Type B pancreatic cell (in vitro differentiated cells): ENCODE results near the gene DNAH11. TPM values are rescaled to one million over a fixed set of nuclear protein-coding genes. Genes with fewer than 3 reads are reported as not detected.
"Not testable (repeated sequence)": the region's sequence is repeated elsewhere in the genome, so short reads cannot be mapped to it uniquely, and the experiment has no call there.

Source experiments
- DNase-seq: peaks from one replicate; pipeline ENCODE4 v3.0.0; 2021; ENCODE audit warnings: mixed read lengths; ENCODE audit not compliant: unreplicated experiment; ENCODE audit errors: extremely low spot score
- H3K27ac Mint-ChIP-seq: 2 replicates; pipeline ENCODE4 v1.8.0; 2021; ENCODE audit warnings: mild to moderate bottlenecking, mixed read lengths
- H3K27me3 Mint-ChIP-seq: 2 replicates; pipeline ENCODE4 v1.8.0; 2021; ENCODE audit warnings: mixed read lengths
- H3K36me3 Mint-ChIP-seq: 2 replicates; pipeline ENCODE4 v1.8.0; 2021; ENCODE audit warnings: mixed read lengths
- H3K4me1 Mint-ChIP-seq: one replicate; pipeline ENCODE4 v1.8.0; 2021; ENCODE audit warnings: mixed read lengths; ENCODE audit not compliant: unreplicated experiment
- H3K4me3 Mint-ChIP-seq: 2 replicates; pipeline ENCODE4 v1.8.0; 2021; ENCODE audit warnings: mild to moderate bottlenecking, mixed read lengths
- H3K9me3 Mint-ChIP-seq: 2 replicates; pipeline ENCODE4 v1.8.0; 2021; ENCODE audit warnings: mixed read lengths
- total RNA-seq: library from RNA; stranded (reverse); gene quantifications from 2 replicates; pipeline ENCODE4 v1.2.1, GENCODE V29; 2021; ENCODE audit warnings: low replicate concordance
- TF ChIP-seq, protein P1 (sequence below): fragments of 200-600 bp; sonication (generic); conservative IDR thresholded peaks from 2 replicates; pipeline ENCODE4 v1.5.0; 2021; ENCODE audit warnings: antibody characterized with exemption, mild to moderate bottlenecking

DNAH11 gene
- total RNA-seq, 1 donor from 2014 or later, result 3.2 TPM

DNA sequence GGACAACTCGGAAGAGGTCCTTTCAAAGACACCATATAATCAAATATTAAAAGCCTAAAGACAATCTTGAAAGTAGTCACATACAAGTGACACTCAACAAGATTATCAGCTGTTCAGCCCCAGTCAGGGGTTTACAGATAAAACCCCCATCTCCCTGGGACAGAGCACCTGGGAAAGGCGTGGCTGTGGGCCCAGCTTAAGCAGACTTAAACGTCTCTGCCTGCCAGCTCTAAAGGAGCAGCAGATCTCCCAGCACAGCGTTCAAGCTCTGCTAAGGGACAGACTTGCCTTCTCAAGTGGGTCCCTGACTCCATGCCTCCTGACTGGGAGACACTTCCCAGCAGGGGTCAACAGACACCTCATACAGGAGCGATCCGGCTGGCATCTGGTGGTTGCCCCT lies 384.9 kb downstream of the DNAH11 start:
- Mint-ChIP-seq H3K36me3 (peaks cover 27% of the 10 kb centered on the region), H3K27me3 (peaks cover 7% of the 10 kb centered on the region), H3K4me3 (no peak overlapping the region), H3K4me1 (no peaks in the 10 kb centered on the region), H3K27ac (no peak overlapping the region), H3K9me3 (peaks cover 6% of the 10 kb centered on the region)
- no peak for DNase-seq
- TF ChIP-seq, protein P1, sequence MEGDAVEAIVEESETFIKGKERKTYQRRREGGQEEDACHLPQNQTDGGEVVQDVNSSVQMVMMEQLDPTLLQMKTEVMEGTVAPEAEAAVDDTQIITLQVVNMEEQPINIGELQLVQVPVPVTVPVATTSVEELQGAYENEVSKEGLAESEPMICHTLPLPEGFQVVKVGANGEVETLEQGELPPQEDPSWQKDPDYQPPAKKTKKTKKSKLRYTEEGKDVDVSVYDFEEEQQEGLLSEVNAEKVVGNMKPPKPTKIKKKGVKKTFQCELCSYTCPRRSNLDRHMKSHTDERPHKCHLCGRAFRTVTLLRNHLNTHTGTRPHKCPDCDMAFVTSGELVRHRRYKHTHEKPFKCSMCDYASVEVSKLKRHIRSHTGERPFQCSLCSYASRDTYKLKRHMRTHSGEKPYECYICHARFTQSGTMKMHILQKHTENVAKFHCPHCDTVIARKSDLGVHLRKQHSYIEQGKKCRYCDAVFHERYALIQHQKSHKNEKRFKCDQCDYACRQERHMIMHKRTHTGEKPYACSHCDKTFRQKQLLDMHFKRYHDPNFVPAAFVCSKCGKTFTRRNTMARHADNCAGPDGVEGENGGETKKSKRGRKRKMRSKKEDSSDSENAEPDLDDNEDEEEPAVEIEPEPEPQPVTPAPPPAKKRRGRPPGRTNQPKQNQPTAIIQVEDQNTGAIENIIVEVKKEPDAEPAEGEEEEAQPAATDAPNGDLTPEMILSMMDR, result no peak

- peaks cover 47% of the 10 kb centered on the region for H3K36me3 Mint-ChIP-seq
- H3K9me3 Mint-ChIP-seq, H3K27ac Mint-ChIP-seq, H3K27me3 Mint-ChIP-seq, H3K4me1 Mint-ChIP-seq, DNase-seq, H3K4me3 Mint-ChIP-seq: not testable (repeated sequence)
Measured at GRCh38 chr7:21933293-21933692, 390.5 kb downstream of the DNAH11 start.

DNA sequence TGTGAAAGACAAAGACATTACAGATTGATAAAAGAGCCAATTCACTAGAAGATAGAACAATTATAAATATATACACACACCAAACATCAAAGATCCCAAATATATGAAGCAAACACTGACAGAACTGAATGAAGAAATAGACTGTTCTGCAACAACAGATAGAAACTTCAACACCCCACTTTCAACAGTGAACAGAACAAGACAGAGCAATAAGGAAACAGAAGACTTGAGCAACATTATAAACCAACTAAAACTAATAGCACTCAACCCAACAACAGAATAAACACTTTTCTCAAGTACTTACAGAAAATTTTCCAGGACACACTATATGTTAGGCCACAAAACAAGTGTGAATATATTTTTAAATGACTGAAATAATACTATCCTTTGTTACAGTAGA lies 392.0 kb downstream of the DNAH11 start:
- peaks cover 48% of the 10 kb centered on the region for H3K36me3 Mint-ChIP-seq
- DNase-seq, result no peak
- H3K27ac Mint-ChIP-seq, result no peak overlapping the region
- no peak overlapping the region for H3K4me3 Mint-ChIP-seq
- H3K27me3 Mint-ChIP-seq, result peaks cover 2% of the 10 kb centered on the region
- TF ChIP-seq, protein P1, result no peak
- H3K9me3 Mint-ChIP-seq, result peaks cover 4% of the 10 kb centered on the region
- no peaks in the 10 kb centered on the region for H3K4me1 Mint-ChIP-seq

GRCh38 chr7:21938463-21938862 lies 395.6 kb downstream of the DNAH11 start:
- H3K4me1 Mint-ChIP-seq, result peaks cover 24% of the 10 kb centered on the region
- no peak for DNase-seq
- no peaks in the 10 kb centered on the region for H3K9me3 Mint-ChIP-seq
- TF ChIP-seq, protein P1, result no peak
- peaks cover 38% of the 10 kb centered on the region for H3K36me3 Mint-ChIP-seq
- H3K4me3 Mint-ChIP-seq, result no peak overlapping the region
- H3K27ac Mint-ChIP-seq, result no peak overlapping the region
- peaks cover 12% of the 10 kb centered on the region for H3K27me3 Mint-ChIP-seq

DNA sequence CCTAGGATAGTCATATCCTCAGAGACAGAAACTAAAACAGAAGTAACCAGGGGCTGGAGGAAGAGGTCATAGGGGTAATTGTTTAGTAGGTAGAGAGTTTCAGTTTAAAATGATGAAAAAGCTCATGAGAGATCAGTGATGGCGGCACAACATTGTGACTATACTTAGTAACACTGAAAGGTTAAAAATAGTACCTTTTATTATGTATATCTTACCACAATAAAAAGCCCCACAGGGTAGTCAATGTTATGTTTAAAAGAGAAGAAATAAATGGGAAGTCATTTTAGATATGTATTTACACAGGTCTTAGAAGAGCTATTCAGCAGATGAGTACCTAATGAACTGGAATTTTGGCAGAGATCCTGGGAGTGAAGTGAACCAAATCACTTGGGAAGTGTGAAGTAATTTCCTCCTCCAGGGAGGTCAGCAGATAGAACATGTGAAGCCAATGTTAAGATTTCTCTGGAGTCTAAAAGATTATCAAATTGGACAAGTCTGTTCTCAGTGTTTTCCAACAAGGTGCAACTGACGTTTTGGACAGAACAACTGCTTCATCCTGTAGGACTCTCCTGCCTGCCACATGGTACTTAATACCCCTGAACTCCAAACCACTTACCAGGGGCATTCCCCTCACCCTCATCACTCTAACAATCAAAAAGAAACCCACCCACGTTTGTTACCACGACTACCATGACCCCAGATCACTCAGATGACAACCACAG lies 396.5 kb downstream of the DNAH11 start:
- Mint-ChIP-seq H3K9me3 (no peaks in the 10 kb centered on the region), H3K4me3 (no peak overlapping the region), H3K27ac (no peak overlapping the region), H3K27me3 (peaks cover 12% of the 10 kb centered on the region), H3K36me3 (peaks cover 35% of the 10 kb centered on the region), H3K4me1 (peaks cover 29% of the 10 kb centered on the region)
- TF ChIP-seq, protein P1, result no peak
- DNase-seq, result no peak

DNA sequence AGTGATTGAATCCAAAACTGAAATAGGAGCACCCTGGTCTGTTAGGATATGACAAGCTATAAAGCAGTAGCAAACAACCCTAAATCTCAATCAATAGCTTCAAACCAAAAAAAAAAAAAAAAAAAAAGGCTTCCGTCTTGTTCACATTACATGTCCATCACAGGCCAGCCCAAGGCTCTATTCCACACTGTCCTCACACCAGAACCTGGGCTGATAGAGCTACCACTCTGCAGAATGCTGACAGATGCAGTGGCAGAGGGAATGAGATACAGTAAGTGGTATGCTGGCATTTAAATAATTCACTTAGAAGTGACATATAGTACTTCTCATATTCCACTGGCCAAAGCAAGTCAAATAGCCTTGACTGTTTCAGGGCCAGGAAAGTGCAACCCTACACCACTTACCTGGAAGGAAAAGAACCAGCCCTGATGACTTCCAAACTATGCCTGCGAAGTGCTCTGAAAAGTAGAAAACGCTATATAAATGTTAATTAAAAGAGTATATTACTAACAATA lies 397.1 kb downstream of the DNAH11 start:
- Mint-ChIP-seq H3K4me1 (peaks cover 29% of the 10 kb centered on the region), H3K4me3 (no peak overlapping the region), H3K9me3 (no peaks in the 10 kb centered on the region), H3K27me3 (peaks cover 15% of the 10 kb centered on the region), H3K36me3 (peaks cover 34% of the 10 kb centered on the region), H3K27ac (no peak overlapping the region)
- DNase-seq, result no peak
- TF ChIP-seq, protein P1, result no peak
